Vagina (tissue), 2 donors: Measurements from ENCODE around the gene UBA3.

Experiments used
- CTCF ChIP-seq, 3 experiments: fragments of 450-650 bp in 2 of 3; fragments of 200-600 bp in 1 of 3; sonication (generic) in 1 of 3; IDR thresholded peaks; one replicate each; pipeline ENCODE4 v1.5.1; 2017 to 2019; ENCODE audit warnings: antibody characterized with exemption in 3 of 3, mild to moderate bottlenecking in 2 of 3, moderate library complexity in 2 of 3
- POLR2A ChIP-seq, 2 donors: fragments of 450-650 bp; IDR thresholded peaks; one replicate each; pipeline ENCODE4 v1.6.1; 2017; ENCODE audit warnings: antibody characterized with exemption in 2 of 2, mild to moderate bottlenecking in 2 of 2, moderate library complexity in 2 of 2

DNA sequence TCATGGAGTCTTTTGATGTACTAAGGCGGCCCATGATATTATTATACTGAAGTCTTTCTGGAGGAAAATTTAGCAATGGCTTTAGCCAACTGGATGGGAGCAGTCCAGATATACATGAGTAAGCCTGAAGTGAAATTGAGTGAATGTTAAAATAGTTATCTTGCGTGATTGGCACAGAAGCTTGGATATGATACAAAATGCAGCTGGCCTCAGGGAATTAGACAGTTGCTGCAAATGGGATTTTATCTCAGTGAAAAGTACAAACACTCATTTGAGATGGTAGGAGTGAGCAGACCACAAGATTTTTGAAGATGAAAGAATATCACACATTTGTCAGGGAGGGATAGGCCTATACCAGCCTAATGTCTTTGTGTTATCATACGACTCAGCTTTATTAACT lies 33.4 kb upstream of the UBA3 start:
- no peak for TF ChIP-seq POLR2A (IDR thresholded peaks at IDR 0.05)
- TF ChIP-seq CTCF (IDR thresholded peaks at IDR 0.05), result no peak
